ENCODE data around the gene CCDC82. TPM values are rescaled to one million over a fixed set of nuclear protein-coding genes. Genes with fewer than 3 reads are reported as not detected.

The CCDC82 gene
- total and polyA plus RNA-seq, 8 donors = 12.0 to 188 (median 48.0) TPM

DNA sequence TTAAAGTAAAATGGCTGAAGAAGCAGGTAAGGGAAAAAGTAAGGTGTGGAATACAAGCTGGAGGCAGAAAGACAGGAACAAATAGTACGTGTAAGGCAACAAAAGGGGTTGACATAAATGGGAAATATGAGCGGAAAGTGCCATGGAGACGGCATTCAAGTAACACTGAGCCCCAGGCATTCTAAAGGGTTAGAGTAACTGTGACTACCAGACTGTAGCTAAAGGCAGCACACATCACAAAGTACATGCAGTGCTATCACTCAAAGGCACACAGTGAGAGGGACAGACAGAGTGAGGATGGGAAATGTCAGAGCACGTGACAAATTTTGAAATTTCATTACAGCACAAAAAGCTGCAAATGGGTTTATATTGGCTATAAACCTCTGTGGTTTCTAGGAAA lies 32.9 kb downstream of the CCDC82 start:
- H3K27ac ChIP-seq = no peak overlapping the region
- no peaks in the 10 kb centered on the region for H3K9me3 ChIP-seq
- peaks cover 7 to 70% (median 63%) of the 10 kb centered on the region in 4 donors for H3K36me3 ChIP-seq
- 96 to 98% (median 96%) methylated on average over 4 of the region's 4 CpGs for WGBS, 5 donors
- intact Hi-C loops (cut with DNase I; ENCODE audit: low total_unique reads) = no loop called here
- TF ChIP-seq, protein P1, sequence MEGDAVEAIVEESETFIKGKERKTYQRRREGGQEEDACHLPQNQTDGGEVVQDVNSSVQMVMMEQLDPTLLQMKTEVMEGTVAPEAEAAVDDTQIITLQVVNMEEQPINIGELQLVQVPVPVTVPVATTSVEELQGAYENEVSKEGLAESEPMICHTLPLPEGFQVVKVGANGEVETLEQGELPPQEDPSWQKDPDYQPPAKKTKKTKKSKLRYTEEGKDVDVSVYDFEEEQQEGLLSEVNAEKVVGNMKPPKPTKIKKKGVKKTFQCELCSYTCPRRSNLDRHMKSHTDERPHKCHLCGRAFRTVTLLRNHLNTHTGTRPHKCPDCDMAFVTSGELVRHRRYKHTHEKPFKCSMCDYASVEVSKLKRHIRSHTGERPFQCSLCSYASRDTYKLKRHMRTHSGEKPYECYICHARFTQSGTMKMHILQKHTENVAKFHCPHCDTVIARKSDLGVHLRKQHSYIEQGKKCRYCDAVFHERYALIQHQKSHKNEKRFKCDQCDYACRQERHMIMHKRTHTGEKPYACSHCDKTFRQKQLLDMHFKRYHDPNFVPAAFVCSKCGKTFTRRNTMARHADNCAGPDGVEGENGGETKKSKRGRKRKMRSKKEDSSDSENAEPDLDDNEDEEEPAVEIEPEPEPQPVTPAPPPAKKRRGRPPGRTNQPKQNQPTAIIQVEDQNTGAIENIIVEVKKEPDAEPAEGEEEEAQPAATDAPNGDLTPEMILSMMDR (IDR thresholded peaks at IDR 0.05) = no peak
- TF ChIP-seq POLR2AphosphoS5 (IDR thresholded peaks at IDR 0.05) (no peak), EP300 (IDR thresholded peaks at IDR 0.05) (no peak), POLR2A (IDR thresholded peaks at IDR 0.05) (no peak)
- no peaks in the 10 kb centered on the region for H3K4me1 ChIP-seq
- no peak overlapping the region for H3K4me3 ChIP-seq
- DNase-seq = no peak
- no peaks in the 10 kb centered on the region for H3K27me3 ChIP-seq

DNA sequence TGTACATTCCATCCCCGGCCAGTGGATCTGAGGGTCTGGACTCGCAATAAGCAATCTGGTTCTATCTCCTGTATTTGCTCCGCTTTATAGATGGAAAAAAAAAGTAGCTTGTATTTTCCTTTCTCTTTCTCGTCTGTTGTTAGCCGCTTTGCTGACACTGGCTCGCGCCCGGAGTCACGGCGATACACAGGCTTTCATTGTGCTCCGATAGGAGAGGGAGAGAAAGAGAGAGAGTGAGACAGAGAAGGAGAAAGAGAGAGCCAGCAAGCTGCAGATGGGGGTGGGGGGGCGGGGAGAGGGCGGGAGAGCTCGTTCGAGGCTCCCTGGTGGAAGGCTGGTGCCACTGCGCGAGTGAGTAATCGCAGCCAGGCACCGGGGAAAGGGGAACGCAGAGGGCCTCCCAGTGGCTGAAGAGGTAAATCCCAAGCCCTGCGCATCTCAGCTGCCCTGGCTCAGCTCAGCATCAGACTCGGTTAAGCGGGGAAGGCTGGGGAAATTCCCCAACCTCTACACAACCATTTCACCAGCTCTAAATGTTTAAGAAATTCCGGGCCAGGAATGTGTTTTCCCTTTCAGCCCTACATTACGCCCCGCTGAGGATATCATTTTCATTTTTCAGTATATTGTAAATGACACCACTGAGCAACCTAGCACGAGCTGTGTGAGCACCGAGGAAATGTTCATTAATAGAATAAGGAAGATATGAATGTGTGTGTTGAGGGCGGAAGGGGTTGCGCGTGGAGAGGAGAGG lies 46.6 kb downstream of the CCDC82 start, which contains the start of gene MAML2:
Gene MAML2 (minus strand): TSS at position 235 of the 751 bp plus-strand sequence. CDS start 1,300 bp downstream, outside the sequence.
- peak; percentile 94 to 97 for DNase-seq
- no peaks in the 10 kb centered on the region for H3K36me3 ChIP-seq
- H3K4me3 ChIP-seq = peak within 1 kb of the TSS; percentile 61 to 79 (median 66)
- intact Hi-C loops (cut with DNase I; ENCODE audit: low total_unique reads) = loop anchor here (5.0 kb wide), 1 partner anchor 291 kb away; no protein-coding TSS in a partner anchor
- TF ChIP-seq POLR2A (IDR thresholded peaks at IDR 0.05) = no peak
- no peak for TF ChIP-seq EP300 (IDR thresholded peaks at IDR 0.05)
- peak in 1 of 3 donors; percentile 74 for TF ChIP-seq POLR2AphosphoS5 (IDR thresholded peaks at IDR 0.05)
- TF ChIP-seq, protein P1 (IDR thresholded peaks at IDR 0.05) = peak in 5 of 7 experiments; percentile 71 to 97 (median 91)
- peak within 1 kb of the TSS; percentile 77 to 90 (median 86) for H3K27ac ChIP-seq
- 1 to 4% (median 3%) methylated on average over 29 to 31 of the region's 31 CpGs for WGBS, 5 donors
- no peaks in the 10 kb centered on the region for H3K9me3 ChIP-seq
- H3K27me3 ChIP-seq = no peaks in the 10 kb centered on the region
- H3K4me1 ChIP-seq = peaks cover 22 to 47% (median 39%) of the 10 kb centered on the region in 4 donors

DNA sequence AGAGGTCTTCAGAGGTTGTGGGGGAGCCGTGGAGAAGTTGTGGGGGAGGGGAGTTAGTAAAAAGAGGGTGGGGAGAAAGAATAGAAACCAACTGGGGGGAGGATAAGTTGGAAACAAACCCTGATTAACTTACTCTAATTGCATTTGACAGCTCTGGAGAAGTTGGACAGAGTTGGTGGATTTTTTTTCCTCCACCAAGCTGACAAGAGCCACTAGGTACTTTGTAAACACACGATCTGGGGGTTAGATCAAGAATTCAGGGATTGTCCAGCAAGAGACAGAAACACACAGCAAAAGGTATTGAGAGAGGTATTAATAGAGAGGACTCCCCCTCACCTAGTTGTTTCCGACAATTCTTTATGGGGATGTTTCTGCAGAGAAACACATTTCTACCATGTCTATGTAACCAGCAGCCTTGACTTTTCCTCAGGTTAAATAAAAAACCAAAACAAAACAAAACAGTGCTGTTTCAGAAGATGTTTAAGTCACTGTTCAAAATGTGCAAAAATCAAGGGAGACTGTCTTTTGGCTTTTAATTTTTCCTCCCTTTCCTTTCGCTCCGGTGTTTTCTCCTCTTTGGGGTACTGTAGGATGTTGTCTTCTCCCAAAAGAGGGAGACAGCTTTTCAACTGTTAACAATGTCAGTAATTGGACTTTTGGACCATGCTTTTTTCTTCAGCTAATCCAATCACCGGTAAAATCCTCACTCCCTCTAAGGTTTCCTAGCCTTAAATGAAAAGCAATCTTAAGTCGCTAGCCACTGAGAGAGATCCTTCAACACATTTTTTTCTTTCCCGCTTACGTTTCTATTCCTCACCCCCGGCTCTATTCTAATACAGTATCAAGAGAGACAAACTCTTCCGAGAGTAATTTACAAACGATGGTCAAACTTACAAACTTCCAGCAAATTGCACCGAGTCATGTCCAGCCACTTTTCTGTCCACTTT lies 47.4 kb downstream of the CCDC82 start:
- Histone ChIP-seq H3K27ac (peak overlapping the region; percentile 77 to 90 (median 86)), H3K4me1 (peaks cover 30 to 55% (median 48%) of the 10 kb centered on the region in 4 donors)

More for the DNA sequence above, 47.4 kb downstream of the CCDC82 start:
- intact Hi-C loops (cut with DNase I; ENCODE audit: low total_unique reads) = loop anchor here (5.0 kb wide), 1 partner anchor 290 kb away; no protein-coding TSS in a partner anchor
- Histone ChIP-seq H3K36me3 (no peaks in the 10 kb centered on the region), H3K27me3 (no peaks in the 10 kb centered on the region), H3K9me3 (no peaks in the 10 kb centered on the region), H3K4me3 (peak overlapping the region; percentile 61 to 79 (median 66))
- 0 to 1% (median 1%) methylated on average over 13 of the region's 13 CpGs for WGBS, 5 donors
- TF ChIP-seq, protein P1 (IDR thresholded peaks at IDR 0.05) = no peak
- TF ChIP-seq POLR2AphosphoS5 (IDR thresholded peaks at IDR 0.05) = no peak
- no peak for TF ChIP-seq EP300 (IDR thresholded peaks at IDR 0.05)
- no peak for TF ChIP-seq POLR2A (IDR thresholded peaks at IDR 0.05)
- DNase-seq = no peak
